Bone marrow (tissue), 2 donors: ENCODE measurements around the gene SLC35B4.
"Not testable (repeated sequence)": the region's sequence is repeated elsewhere in the genome, so short reads cannot be mapped to it uniquely, and the experiment has no call there.

Source experiments
- DNase-seq, 2 donors: peaks; one replicate each; lab custom pipeline; 2025; lab: John Stamatoyannopoulos, UW

SLC35B4 gene

GRCh38 chr7:134331393-134331792 is 14.7 kb upstream of the SLC35B4 start:
- no peak for DNase-seq

GRCh38 chr7:134330974-134331373 is 14.2 kb upstream of the SLC35B4 start:
- DNase-seq: no peak

GRCh38 chr7:134329614-134330346 is 13.1 kb upstream of the SLC35B4 start:
- DNase-seq: no peak

GRCh38 chr7:134328900-134329299 is 12.2 kb upstream of the SLC35B4 start:
- no peak for DNase-seq

GRCh38 chr7:134327896-134328295 is 11.2 kb upstream of the SLC35B4 start:
- peak in 1 of 2 donors; percentile 83 for DNase-seq

- DNase-seq: no peak
Measured at GRCh38 chr7:134324107-134324506, 7.4 kb upstream of the SLC35B4 start.

- DNase-seq: no peak
Measured at GRCh38 chr7:134320201-134320600, 3.5 kb upstream of the SLC35B4 start.

GRCh38 chr7:134318443-134318842 is 1.7 kb upstream of the SLC35B4 start:
- DNase-seq: no peak

- DNase-seq: no peak
Measured at GRCh38 chr7:134317434-134317833, 704 bp upstream of the SLC35B4 start.

- no peak for DNase-seq
Measured at GRCh38 chr7:134315679-134316538, 821 bp downstream of the SLC35B4 start.

GRCh38 chr7:134313543-134313942 is 3.2 kb downstream of the SLC35B4 start:
- no peak for DNase-seq

GRCh38 chr7:134312717-134313116 is 4.0 kb downstream of the SLC35B4 start:
- no peak for DNase-seq

GRCh38 chr7:134311807-134312206 is 4.9 kb downstream of the SLC35B4 start:
- DNase-seq: no peak

- DNase-seq: no peak
Measured at GRCh38 chr7:134308548-134308947, 8.2 kb downstream of the SLC35B4 start.

GRCh38 chr7:134307320-134307719 is 9.4 kb downstream of the SLC35B4 start:
- no peak for DNase-seq

GRCh38 chr7:134302120-134302519 is 14.6 kb downstream of the SLC35B4 start:
- DNase-seq: no peak

- no peak for DNase-seq
Measured at GRCh38 chr7:134301592-134301991, 15.1 kb downstream of the SLC35B4 start.

GRCh38 chr7:134300988-134301387 is 15.7 kb downstream of the SLC35B4 start:
- DNase-seq: no peak

GRCh38 chr7:134298902-134299683 is 17.6 kb downstream of the SLC35B4 start:
- no peak for DNase-seq

GRCh38 chr7:134297489-134297888 is 19.2 kb downstream of the SLC35B4 start:
- no peak for DNase-seq

- DNase-seq: not testable (repeated sequence)
Measured at GRCh38 chr7:134295982-134296381, 20.7 kb downstream of the SLC35B4 start.

- DNase-seq: no peak
Measured at GRCh38 chr7:134293002-134293740, 23.6 kb downstream of the SLC35B4 start.
